ENCODE results near the gene SNX3. TPM values are rescaled to one million over a fixed set of nuclear protein-coding genes. Genes with fewer than 3 reads are reported as not detected.

Gene SNX3
- total RNA-seq, 4 donors from 2014 or later, result 96.5 to 155 (median 107) TPM

GRCh38 chr6:108169464-108170331, 91.1 kb downstream of the SNX3 start:
- TF ChIP-seq POLR2A (IDR thresholded peaks at IDR 0.05), result no peak
- TF ChIP-seq, protein P1, sequence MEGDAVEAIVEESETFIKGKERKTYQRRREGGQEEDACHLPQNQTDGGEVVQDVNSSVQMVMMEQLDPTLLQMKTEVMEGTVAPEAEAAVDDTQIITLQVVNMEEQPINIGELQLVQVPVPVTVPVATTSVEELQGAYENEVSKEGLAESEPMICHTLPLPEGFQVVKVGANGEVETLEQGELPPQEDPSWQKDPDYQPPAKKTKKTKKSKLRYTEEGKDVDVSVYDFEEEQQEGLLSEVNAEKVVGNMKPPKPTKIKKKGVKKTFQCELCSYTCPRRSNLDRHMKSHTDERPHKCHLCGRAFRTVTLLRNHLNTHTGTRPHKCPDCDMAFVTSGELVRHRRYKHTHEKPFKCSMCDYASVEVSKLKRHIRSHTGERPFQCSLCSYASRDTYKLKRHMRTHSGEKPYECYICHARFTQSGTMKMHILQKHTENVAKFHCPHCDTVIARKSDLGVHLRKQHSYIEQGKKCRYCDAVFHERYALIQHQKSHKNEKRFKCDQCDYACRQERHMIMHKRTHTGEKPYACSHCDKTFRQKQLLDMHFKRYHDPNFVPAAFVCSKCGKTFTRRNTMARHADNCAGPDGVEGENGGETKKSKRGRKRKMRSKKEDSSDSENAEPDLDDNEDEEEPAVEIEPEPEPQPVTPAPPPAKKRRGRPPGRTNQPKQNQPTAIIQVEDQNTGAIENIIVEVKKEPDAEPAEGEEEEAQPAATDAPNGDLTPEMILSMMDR (IDR thresholded peaks at IDR 0.05), result no peak
- intact Hi-C loops (cut with DNase I), result no loop called here
- 15 to 28% methylated on average over 15 to 24 of the region's 55 CpGs for WGBS, 2 donors
- DNase-seq, result no peak
- peaks cover 42 to 71% (median 42%) of the 10 kb centered on the region in 3 donors for H3K4me1 ChIP-seq
- no peaks in the 10 kb centered on the region for H3K9me3 ChIP-seq
- no peak overlapping the region for H3K27ac ChIP-seq
- peaks cover 40 to 100% (median 65%) of the 10 kb centered on the region in 4 donors for H3K27me3 ChIP-seq
- H3K4me3 ChIP-seq, result peak overlapping the region in 3 of 4 donors; percentile 14 to 56 (median 29)
- H3K36me3 ChIP-seq, result no peaks in the 10 kb centered on the region

GRCh38 chr6:108168501-108169463, 92.1 kb downstream of the SNX3 start:
- H3K27me3 ChIP-seq, result peaks cover 44 to 100% (median 67%) of the 10 kb centered on the region in 4 donors
- 0% methylated on average over 5 of the region's 63 CpGs; no CpG with 5 or more reads in 1 of the 2 donors for WGBS, 2 donors

DNA sequence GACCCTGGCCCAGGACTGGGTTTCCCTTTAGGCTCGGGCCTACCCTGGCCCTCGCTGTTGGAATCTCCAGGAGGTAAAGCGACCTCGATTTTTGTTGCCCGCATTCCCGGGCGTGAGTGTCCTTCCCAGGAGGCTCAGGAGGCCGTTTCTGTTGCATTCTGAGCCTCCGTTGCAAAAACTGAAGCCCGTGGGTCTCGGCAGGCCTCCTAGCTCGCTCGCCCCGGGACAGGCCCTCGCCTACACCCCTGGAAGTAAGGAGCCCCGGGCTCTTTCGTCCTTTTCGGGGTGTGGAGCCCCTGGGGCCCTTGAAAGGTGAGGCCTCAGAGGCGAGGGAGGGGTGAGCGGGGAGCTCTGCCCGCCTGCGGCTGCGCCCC, 92.8 kb downstream of the SNX3 start:
- TF ChIP-seq, protein P1 (IDR thresholded peaks at IDR 0.05), result no peak
- no peak for TF ChIP-seq POLR2A (IDR thresholded peaks at IDR 0.05)
- 35 to 47% methylated on average over 6 to 8 of the region's 23 CpGs for WGBS, 2 donors
- H3K27ac ChIP-seq, result no peak overlapping the region
- DNase-seq, result no peak
- no peaks in the 10 kb centered on the region for H3K9me3 ChIP-seq
- peak overlapping the region in 3 of 4 donors; percentile 14 to 56 (median 29) for H3K4me3 ChIP-seq
- peaks cover 46 to 81% (median 56%) of the 10 kb centered on the region in 3 donors for H3K4me1 ChIP-seq
- peaks cover 44 to 100% (median 72%) of the 10 kb centered on the region in 4 donors for H3K27me3 ChIP-seq
- no peaks in the 10 kb centered on the region for H3K36me3 ChIP-seq
- intact Hi-C loops (cut with DNase I), result no loop called here

More at GRCh38 chr6:108168501-108169463, 92.1 kb downstream of the SNX3 start:
- TF ChIP-seq, protein P1 (IDR thresholded peaks at IDR 0.05), result peak in 2 of 6 experiments; percentile 22 to 31
- no peak for TF ChIP-seq POLR2A (IDR thresholded peaks at IDR 0.05)
- H3K4me1 ChIP-seq, result peaks cover 46 to 74% (median 51%) of the 10 kb centered on the region in 3 donors
- peak overlapping the region in 3 of 4 donors; percentile 14 to 56 (median 29) for H3K4me3 ChIP-seq
- no peak overlapping the region for H3K27ac ChIP-seq
- H3K9me3 ChIP-seq, result no peaks in the 10 kb centered on the region
- no peak for DNase-seq
- no peaks in the 10 kb centered on the region for H3K36me3 ChIP-seq
- intact Hi-C loops (cut with DNase I), result no loop called here

- Histone ChIP-seq H3K27me3 (peaks cover 44 to 100% (median 76%) of the 10 kb centered on the region in 4 donors), H3K9me3 (no peaks in the 10 kb centered on the region), H3K4me3 (peak overlapping the region in 2 of 4 donors; percentile 29 to 56), H3K27ac (no peak overlapping the region), H3K4me1 (peaks cover 46 to 84% (median 56%) of the 10 kb centered on the region in 3 donors), H3K36me3 (no peaks in the 10 kb centered on the region)
- intact Hi-C loops (cut with DNase I), result no loop called here
- WGBS, 2 donors, result 49 to 52% methylated on average over 21 to 26 of the region's 35 CpGs
- no peak for TF ChIP-seq POLR2A (IDR thresholded peaks at IDR 0.05)
- TF ChIP-seq, protein P1 (IDR thresholded peaks at IDR 0.05), result no peak
- DNase-seq, result no peak
Observed at GRCh38 chr6:108167449-108168089, 93.3 kb downstream of the SNX3 start.

Measured in esophagus squamous epithelium (tissue), 5 donors.